Suppressor macrophage treated with lipopolysaccharide for 1 hour (primary cell): ENCODE results near the gene ANK2.
"Not testable (repeated sequence)": the region's sequence is repeated elsewhere in the genome, so short reads cannot be mapped to it uniquely, and the experiment has no call there.

Source experiments
- DNase-seq, 3 donors: peaks; one replicate each; pipeline ENCODE4 v3.0.0-alpha.2; 2020 to 2022

The ANK2 gene

GRCh38 chr4:113222471-113222870, 173.0 kb downstream of the ANK2 start:
- DNase-seq: no peak

GRCh38 chr4:113223001-113223400, 173.5 kb downstream of the ANK2 start:
- DNase-seq: no peak

- DNase-seq: no peak
Observed at GRCh38 chr4:113232194-113232593, 182.7 kb downstream of the ANK2 start.

DNA sequence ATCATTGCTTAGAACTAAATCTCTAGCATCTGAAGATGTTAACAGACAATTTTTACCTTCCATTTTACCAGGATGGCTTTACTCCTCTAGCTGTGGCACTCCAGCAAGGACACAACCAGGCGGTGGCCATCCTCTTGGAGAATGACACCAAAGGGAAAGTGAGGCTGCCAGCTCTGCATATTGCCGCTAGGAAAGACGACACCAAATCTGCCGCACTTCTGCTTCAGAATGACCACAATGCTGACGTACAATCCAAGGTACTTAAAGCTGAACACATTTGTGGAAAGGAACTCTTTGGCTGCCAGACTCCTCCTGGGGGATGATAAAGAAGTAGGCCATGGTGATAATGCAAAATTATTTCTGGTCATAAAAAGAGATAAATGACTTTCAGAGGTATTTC, 187.5 kb downstream of the ANK2 start:
- DNase-seq: no peak

- no peak for DNase-seq
Observed at GRCh38 chr4:113243312-113243711, 193.9 kb downstream of the ANK2 start.

DNA sequence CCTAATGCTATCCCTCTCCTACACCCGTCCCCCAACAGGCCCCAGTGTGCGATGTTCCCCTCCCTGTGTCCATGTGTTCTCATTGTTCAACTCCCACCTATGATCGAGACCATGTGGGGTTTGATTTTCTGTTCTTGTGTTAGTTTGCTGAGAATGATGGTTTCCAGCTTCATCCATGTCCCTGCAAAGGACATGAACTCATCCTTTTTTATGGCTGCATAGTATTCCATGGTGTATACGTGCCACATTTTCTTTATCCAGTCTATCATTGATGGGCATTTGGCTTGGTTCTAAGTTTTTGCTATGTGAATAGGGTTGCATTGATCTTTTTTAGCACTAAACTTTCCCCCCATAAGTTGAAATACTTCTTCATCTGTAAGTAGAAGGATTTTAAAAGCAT, 195.3 kb downstream of the ANK2 start:
- not testable (repeated sequence) for DNase-seq

DNA sequence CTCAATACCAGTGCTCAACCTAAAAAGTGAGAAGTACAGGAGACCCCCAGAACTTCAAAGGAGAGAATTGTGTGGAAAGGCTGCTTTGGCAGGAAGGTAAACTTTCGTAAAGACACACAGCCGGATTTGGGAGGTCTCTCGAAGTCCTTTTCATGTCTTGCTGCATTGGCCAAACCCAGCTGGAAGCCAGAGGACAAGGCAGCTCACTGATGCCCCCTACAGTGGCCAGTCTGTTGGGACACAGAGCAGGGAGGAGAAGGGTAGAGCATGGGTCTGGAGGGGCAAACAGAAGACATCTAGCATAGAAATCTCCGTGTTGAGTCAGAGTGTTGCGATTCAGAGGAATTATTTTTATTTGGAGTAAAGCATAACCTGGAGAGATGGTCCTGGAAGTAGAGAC, 198.9 kb downstream of the ANK2 start:
- no peak for DNase-seq

DNA sequence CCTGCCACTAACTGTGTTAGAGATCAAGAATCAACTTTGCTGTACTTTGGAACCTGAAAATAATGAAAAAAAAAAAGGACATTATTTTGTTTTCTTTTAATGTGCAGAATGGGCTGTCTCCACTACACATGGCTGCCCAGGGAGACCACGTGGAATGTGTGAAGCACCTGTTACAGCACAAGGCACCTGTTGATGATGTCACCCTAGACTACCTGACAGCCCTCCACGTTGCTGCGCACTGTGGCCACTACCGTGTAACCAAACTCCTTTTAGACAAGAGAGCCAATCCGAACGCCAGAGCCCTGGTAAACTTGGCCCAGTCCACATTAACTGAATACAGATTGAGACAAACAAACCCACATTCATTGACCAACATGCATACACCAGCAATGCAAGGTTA, 206.2 kb downstream of the ANK2 start:
- no peak for DNase-seq

- no peak for DNase-seq
Observed at GRCh38 chr4:113256946-113257345, 207.5 kb downstream of the ANK2 start.

DNA sequence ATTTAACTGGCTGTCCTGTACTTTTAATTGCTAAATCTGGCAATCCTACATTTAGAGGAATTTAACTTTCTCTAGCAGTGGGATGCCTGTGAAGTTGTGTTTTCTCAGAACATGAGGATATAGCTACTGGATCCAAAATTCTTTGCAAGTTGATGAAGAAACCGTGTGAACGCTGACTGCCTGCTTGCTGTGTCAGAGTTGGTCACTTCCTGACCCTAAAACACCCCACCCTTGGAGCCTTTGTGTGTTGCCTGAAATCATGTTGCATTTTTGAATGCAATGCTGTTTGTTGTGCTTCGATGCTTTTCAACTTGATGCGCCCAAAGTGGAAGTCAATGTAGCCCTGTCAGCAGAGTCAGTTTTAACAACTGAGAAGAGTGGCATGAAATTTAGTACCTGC, 211.2 kb downstream of the ANK2 start:
- DNase-seq: no peak

GRCh38 chr4:113263274-113263673, 213.8 kb downstream of the ANK2 start:
- no peak for DNase-seq

DNA sequence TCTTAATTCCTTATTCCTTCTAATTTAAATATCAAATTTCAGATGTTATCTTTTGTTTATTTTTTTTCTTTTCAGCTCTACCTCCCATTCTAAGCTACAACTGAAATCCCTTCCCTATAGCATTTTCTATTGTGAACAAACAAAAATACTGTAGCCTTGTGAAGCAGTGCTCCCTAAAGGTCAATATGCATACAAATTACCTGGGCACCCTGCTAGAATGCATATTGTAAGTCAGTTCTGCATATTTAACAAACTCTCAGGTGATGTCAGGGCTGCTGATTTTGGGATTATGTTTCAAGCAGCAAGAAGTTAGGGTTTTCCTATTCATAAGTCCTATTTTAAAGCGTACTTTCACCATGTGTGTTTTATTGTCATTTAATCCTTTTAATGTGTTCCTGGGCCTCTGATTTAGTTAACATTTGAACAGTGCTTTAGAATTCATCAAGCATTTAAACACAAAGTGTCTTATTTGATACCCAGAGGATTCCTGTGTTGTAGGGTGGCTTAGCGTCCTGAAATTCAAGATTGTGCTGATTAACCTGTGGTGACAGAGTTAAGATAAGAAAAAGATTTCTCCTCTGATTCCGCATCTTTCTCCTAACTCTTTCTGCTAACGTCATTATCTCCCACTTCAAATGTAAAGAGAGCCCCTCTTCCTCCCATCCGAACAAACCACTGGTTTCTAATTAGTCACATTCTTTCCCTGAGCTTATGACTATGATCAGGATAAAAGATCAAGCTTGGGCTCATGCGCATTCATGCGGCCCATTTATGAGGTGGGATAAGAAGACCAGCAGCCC, 221.3 kb downstream of the ANK2 start:
- no peak for DNase-seq

DNA sequence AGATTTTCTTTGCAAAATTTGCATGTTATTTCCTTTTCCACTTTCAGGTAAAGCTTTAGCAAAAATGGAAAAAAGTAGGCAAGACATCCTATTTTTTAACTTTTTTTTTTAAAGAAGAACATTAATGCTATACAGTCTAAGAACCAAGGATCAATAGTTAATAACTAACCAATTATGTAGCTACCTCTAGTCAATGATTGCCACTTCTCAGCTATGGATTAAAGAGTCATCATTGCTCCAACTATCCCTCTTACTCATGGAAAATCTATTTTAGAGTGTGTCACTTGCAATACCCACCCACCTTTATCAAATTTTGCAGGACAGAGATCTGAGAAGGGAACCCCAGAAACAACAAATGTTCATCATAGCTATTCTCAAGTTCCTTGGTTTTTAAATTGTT, 223.1 kb downstream of the ANK2 start:
- DNase-seq: no peak

DNA sequence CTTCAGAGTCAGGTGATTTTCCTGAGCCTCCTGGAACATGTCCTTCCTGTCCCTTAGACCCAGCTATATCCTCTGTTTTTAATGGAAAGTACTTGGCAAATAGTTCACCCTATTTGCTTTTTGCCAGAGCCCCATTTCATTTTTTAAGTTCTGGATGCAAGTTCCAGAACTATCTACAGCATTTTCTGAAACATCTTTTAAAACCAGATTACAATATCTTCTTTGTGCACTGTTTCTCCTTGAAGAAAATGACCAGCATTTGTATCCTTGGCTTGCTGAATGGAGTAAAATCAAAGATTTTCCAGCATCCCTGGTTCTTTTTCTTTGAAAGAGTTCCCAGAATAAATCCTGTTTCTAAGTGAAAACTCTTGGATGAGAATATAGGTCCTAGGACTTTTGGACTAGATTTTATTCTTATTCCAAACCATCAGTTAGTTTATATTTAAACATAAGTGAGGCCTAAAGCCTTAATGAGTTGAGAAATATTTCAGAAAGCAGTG, 224.3 kb downstream of the ANK2 start:
- no peak for DNase-seq

DNA sequence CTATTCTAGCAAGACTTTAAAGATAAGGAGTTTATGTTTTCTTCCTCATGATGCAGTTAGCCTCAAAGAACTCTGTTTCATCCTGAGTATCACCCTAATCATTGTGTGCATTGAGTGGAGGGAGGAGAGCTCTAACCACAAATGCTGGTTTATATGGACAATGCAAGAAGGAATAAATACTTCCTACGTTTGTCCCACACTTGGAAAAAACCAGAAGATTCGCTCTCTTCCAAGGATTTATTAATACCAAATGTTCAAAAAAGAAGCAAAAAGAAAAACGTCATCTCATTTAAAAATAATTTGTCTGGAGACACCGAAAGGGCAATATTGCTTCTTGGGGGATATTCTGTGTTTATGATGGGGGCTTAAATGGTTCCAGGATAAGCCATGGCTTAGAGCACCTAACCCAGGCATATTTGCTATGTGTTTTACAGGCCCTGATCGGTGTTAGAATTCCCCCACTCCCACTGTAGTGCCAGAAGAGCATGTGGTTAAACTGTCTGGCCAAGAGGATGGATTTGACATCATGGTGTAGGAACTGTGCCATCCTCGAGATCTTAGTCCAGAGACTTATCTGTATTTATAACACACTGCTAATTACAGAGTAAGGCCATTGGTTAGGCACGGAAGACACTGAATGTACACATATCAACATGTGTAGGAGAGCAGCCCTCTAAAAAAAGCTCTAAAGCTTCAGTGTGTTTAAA, 227.2 kb downstream of the ANK2 start:
- no peak for DNase-seq

DNA sequence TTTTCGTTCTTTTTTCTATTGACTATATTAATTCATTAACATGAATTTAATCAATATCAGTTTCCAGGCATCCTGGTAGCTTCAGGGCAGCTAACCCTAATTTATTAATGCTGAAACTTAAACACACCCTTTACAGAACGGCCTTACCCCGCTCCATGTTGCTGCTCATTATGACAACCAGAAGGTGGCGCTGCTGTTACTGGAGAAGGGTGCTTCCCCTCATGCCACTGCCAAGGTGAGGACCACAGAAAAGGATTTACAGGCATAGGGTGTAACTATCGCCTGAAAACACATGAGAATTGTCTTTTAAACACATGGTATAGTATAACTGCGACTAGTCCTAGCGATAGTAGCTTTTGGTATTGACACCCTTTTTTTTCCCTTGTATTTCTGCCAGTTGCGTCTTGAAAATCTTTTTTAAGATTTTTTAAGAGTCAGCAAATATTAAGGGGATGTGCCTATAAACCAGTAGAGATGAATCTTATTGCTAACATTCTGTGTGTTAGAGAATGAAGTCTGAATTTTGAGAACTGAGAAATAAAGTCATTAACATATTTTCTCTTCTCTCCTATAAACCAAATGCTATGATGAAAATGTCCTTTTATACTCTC, 229.0 kb downstream of the ANK2 start:
- DNase-seq: peak; percentile 66 to 73 (median 69)

DNA sequence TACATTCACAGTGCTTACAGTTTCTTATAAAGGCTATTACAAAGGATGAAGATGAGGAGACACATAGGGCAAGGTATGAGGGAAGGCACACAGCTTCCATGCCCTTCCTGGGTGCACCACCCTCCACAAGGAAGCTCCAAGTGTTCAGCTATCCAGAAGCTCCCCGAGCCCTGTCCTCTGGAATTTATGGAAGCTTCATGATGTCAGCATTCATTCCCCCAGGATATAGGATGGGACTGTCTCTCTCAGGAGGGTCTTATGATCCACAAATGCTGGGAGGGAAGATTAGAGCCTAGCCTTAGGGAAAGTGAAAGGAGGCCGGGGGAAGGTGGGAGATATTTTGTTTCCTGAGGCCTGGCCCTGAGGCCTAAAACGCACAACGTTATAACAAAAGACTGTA, 236.0 kb downstream of the ANK2 start:
- DNase-seq: no peak

GRCh38 chr4:113288257-113288656, 238.8 kb downstream of the ANK2 start:
- DNase-seq: no peak

DNA sequence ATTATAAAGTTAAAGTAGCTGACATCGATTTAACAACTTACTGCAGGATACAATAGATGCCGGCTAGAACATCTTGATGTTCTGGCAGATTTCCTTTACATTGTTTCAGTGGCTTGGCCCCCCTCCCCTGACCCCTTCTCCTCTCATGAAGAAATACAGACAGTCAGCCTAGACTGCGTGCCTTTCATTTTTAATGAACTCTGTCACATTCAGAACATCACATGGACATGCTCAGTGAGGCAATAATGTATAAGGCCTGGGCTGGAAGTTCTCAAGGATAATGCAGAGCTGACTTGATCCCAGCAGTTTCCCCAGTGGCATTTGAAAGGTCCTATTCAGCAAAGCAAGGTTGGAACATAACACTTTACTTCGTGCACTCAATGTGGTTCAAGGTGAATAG, 239.2 kb downstream of the ANK2 start:
- no peak for DNase-seq

- DNase-seq: no peak
Observed at GRCh38 chr4:113289766-113290165, 240.3 kb downstream of the ANK2 start.

- no peak for DNase-seq
Observed at GRCh38 chr4:113290666-113291065, 241.2 kb downstream of the ANK2 start.

GRCh38 chr4:113292371-113293042, 243.1 kb downstream of the ANK2 start:
- DNase-seq: no peak

GRCh38 chr4:113293043-113293560, 243.6 kb downstream of the ANK2 start:
- no peak for DNase-seq
